ENCODE results near the gene PPP1R26.

The PPP1R26 gene

DNA sequence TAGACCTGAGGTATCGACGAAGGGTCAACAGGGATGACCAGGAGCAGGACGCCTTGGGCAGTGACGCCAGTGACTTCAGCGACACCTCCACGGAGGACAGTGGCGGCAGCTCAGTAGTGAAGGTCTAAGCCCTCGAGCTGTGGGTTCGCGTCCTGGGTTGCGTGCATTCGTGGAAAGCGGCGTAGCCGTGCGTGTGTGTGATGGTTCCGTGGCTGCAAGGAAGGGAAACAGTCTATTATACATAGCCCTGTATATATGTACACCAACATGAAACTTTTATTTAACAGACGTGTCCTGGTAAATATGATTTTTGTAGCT lies 8.4 kb downstream of the PPP1R26 start:
- DNase-seq (ENCODE audit: low read depth) = no peak

DNA sequence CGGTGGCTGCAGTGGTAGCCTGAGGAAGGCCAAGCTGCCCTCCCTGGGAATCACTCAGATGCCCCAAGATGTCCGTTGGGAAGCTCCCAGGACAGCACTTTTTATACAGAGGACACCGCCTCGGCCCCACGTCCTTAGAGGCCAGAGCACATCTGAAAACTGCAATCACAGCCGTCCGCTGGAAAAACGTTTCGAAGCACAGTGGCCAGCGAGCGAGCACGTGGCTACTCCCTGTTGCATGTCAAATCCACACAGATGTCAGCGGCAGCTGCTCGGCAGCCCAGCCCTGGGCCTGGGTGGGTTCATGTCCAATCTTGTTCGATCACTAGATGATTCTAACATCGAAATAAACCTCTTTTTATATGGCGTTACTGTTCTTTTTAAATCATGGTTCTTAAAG lies 8.9 kb downstream of the PPP1R26 start:
- DNase-seq (ENCODE audit: low read depth) = no peak

DNA sequence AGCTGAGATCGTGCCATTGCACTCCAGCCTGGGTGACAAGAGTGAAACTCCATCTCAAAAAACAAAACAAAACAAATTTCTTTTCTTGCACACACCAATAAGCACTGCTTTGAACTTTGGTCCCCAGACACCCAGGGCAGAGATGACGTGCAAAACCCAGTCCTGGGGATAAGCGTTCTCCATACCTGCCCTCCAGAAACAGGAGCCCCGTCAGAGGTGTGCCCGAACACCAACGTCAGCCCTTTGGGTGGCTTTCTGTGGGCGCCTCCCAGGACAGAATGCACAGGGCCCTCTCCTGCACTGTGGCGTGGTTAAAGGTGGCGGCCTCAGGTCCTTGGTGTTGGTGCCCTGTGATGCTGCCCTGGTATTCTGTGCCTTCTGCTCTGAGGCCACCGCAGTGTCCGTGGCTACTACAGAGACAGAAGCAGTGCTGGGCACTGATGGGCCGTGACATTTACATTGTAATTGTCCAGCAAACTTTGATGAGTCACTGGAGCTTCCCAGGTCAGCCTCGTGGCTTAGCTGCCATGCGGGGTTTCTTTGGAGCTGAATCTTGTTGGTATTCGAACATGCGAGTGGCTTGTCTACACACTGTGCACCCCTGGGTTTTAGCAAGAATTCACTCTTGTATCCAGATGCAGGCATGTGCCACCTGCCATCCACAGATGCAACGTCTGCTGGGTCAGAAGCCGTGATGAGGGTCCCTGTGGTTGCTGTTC lies 9.8 kb downstream of the PPP1R26 start:
- DNase-seq (ENCODE audit: low read depth) = peak; percentile 10

DNA sequence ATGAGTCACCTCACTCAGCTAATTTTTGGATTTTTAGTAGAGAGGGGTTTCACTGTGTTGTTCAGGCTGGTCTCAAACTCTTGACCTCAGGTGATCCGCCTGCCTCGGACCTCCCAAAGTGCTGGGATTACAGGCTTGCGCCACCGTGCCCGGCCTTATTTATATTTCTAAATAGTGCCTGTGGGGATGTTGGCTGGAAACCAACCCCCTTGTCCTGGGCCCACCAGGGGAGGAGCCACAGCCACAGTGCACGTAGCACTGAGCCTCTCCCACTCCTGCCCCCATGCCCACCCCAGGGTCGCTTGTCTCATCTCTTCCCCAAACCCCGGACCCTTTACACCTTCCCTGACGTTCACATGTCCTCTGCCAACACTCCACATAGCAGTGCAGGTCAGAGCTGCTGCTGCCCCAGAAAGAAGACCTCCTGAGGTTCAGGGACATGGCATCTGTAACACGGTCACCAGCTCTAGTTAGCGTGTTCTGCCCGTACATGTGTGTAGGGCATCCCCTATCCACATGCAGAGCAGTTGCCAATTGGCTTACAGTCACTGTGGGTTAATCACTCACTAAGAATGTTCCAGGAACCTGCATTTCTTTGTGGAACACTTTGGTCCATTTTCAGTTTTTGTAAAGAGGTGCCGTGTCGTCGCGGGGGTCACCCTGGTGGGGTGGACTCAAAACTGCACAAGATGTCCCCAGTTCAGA lies 10.7 kb downstream of the PPP1R26 start:
- no peak for DNase-seq (ENCODE audit: low read depth)

DNA sequence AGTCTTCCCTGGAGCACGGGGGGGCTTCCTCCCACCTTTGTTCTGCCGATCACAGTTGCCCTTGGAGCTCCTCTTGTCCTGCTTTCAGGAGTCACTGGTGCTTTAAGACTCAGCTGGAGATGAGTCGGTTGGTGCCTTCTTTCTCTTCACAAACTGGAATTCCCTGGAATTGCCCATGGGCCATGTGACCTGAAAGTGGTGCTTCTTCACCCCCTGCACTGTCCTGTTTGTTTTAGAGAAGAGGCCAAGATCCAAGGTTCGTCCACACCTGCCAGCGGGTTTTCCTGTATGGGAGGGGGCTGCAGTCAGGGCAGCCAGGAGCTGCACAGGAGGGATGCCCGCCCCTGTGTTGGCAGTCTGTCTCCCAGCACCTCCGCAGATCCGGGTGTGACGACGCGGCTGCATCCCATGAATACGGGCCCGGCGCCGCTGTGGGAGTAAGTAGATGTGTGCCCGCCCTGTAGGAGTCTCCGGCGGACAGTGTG lies 11.4 kb downstream of the PPP1R26 start:
- no peak for DNase-seq (ENCODE audit: low read depth)

DNA sequence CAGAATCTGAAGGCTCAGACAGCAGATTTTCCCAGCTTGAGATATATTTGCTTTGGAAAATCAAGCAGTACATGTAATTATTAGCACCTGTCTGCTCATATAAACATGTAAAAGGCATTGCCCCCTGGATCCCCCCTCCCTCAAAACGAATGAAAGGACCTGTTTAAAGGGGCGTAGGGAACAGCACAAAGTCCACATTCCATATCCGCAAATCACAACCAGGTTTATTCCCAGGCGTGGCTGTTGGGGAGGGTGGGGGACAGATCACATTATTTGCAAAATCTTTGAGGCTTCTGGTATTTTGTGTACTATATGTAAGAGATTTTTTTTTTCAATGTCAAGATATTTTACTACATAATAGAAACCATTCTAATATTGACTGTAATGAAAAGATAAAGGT lies 12.2 kb downstream of the PPP1R26 start:
- DNase-seq (ENCODE audit: low read depth) = no peak

DNA sequence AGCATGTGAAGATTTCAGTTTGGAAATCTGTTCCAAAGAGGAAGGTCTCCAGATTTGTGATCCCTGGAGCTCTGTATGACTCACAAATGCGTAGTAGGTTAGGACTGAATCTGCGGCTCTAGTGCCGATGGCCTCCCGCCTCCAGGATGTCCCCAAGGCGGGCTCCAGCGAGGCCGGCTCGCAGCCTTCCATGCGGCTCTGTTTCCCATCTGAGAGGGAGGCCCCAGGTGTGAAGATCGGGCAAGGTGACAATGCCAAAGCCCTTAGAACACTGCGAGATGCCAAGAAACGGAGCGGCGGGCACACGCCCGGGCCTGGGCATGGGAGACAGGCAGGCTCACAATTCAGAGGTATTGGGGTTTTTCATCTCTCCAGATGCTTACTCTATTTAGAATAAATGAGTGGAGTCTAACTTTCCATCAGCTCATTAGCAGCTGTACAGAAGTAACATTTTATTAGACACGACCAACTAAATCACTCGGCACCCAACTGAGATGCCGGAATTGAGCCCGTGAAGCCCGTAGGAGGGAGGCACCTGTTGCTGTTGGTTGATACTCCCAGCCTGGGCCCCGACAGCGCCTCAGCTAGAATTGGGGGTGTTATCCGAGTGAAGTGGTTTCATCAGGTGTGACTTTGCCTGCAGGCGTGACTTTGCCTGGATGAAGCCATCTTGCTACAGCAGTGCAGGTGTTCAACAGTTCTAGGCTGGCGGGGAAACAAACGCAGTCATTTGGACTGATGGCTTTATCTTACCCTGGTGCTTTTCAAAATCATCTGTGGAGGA lies 13.5 kb downstream of the PPP1R26 start:
- no peak for DNase-seq (ENCODE audit: low read depth)

DNA sequence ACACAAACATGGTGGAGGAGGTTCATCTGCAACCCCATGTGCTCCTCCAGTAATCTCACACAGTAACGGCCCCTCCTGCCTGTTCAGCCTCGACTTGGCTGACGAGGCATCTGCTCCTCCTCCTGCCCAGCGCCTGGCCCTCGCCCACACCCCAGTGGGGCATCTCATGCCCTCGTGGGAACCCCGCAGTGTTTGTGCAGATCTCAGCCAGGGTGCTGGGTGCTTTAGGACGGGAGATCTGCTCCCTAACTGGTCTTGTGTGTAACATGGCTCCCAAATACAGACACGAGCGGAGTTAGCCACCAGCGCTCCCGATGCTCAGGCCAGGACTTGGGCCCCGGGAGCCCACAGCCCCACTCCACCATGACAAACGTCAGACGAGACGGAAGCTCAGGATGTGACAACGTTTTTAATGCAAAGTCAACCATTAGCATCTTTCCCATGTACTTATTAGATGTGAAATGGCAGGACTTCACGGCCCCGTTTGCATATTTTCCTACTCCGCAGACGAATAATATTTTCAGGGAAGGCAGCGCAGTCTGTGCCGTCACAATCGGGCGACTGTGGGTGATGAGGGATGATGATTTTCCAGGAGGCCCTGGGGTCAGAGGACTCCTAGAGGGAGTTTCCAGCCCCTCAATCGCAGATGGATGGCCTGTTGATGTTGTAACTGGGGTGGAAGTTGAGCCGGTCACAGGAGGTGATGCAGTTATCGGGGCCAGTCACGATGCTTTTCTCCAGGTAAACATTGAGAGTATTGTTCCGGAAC lies 15.4 kb downstream of the PPP1R26 start:
- DNase-seq (ENCODE audit: low read depth) = no peak

DNA sequence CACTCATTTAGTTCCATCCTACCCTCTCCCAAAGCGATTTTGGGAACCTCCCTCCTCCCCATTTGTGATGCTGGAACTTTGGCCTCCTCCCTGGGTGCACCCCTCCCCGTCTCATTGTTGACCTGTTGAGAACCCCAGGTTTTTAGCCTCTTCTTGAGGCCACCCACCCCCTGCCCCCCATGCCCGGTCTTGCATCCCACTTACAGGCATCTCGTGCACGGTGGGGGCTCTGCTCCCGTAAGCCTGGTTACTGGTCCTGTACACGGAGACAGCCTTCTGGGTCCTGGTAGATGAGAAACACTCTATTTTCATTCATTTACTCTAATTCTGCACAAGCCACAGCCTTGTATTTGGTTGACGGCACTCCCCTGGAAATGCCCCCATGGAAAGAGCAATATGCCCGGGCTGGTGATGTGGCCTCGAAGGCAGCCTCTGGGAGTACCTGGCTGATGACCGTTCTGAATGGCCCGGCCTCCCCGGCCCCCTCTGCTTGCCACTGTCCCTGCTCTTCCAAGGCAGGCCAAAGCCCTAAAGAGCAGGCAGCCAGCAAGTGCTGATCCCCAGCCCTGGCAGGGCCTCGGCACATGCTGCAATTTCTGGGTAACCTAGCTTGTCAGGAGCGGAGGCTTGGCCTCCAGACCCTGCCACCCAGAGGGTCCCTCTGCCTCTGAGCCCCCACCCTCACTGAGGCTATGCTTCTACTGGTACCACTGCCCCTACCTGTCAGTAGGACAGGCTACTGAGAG lies 19.0 kb downstream of the PPP1R26 start:
- DNase-seq (ENCODE audit: low read depth) = no peak

DNA sequence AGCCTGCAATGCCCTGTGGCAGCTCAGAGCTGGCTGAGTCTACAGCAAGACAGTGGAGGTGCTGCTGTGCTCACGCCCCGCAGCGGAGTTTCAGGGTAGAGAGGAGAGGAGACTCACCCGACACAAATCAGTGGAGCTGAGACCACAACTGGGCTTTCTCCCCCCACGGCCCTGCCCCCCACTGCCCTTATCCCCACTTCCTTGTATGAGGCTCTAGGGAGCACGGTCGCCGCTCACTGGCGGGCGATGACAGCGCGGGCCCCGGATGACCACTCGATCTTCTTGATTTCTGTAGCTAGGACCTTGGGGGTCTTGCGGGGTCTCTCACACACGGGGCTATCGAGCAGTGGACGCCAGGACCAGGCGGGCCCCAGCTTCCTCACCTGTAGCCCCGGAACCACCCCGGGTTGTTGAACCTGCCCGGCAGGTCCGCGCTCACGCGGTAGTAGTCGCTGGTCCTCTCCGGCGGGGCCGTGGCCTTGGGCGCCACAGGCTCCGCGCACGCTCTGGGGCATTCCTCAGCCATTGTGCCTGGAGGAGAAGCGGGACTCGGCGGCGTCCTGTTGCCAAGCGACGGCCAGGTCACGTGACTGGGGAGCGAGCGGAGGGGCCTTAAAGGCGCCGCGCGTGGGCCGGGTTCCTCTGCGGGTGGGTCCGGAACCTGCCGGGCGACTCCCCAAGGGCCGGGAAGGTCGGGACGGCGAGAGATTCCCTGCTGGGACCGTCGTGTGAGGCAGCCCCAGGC lies 19.9 kb downstream of the PPP1R26 start:
- peak; percentile 92 for DNase-seq (ENCODE audit: low read depth)

DNA sequence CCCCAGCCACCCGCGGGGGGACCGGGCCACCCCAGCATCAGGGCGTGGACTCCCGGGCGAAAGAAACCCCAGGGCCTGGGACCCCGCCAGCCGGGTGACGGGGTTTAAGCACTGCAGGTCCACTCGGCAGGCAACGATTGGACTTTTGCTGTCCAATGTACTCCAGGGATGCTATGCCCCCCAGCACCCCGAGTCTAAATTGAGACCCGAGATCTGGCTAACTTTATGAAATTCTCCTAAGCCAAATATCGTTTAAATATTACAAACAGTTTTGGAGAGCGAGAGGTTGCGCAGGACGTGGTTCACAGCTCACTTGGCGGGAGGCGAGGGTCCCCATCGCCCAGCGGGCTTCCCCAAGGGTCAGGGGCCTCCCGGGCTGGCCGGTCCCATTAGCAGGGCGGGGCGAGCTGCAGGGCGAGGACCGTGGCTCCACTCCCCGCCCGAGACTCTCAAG lies 20.5 kb downstream of the PPP1R26 start:
- DNase-seq (ENCODE audit: low read depth) = no peak

DNA sequence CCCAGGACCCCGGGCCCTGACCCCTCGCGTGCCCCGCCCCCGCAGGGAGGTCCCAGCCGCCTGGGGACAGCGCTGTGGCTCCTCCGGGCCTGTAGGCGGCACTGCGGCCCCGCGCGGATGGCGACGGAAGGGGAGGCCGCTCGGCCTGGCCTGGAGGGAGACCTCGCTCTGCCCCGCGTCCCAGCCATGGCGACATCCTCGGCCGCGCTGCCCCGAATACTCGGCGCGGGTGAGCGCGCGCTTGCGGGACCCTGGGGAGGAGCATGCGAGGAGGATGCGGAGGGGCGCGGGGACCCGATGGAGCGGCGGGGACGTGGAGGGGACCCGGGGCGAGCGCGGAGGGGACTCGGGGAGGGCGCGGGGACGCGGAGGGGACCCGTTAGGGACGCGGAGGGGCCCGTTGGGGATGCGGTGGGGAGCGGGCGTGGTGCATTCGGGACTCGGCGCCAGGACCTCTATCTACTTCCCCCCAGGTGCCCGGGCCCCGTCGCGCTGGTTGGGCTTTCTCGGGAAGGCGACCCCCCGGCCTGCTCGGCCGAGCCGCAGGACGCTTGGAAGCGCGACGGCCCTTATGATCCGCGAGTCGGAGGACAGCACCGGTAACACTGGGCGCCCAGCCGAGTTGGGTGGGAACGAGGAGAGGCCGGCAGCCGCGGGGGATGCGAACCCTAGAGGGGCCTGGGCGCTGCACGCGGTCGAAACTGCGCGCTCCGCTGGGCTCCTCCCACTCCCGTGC lies 21.1 kb downstream of the PPP1R26 start, which contains the start of gene MRPS2:
Gene MRPS2 (plus strand): TSS at position 158 of the 736 bp plus-strand sequence. CDS start 29 bp downstream, at position 187.
- DNase-seq (ENCODE audit: low read depth) = peak; percentile 85

DNA sequence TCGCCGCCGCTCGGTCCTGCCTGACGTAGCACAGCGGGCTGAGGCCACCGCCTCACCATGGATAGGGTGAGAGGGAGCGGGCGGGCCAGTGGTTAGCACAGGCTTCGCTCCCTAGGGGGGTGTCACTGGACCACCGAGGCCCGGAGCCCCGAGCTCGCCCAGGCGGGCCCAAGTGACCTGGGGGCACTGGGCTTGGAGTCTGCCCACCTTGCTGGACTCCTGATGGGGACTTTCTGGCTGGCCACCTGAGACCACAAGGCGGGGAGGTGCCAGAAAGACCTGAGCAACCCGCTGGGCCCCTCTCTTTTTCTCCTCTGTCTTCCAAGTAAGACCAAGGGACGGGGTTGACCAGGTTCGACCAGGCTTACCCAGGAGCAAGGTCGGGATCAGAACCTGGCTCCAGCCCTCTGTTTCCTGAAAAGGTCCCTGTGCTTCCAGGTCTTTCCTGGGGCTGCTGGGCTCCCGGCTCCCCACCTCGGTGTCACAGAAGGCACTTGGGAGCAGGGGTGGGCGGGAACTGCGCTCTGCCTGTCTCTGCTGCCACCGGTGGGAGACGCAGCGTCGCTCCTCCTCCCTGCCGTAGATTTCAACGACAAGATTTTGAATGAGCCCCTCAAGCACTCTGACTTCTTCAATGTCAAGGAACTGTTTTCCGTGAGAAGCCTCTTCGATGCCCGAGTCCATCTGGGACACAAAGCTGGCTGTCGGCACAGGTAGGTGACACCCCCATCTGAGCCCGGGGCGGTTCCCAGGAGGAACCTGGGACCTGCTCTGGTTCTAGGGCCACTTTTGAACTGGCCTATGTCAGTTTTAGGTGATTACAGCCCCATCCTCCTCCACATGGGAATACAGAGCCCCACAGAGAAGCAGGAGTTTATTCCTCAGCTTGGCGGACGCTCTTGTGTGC lies 21.9 kb downstream of the PPP1R26 start:
- DNase-seq (ENCODE audit: low read depth) = no peak

DNA sequence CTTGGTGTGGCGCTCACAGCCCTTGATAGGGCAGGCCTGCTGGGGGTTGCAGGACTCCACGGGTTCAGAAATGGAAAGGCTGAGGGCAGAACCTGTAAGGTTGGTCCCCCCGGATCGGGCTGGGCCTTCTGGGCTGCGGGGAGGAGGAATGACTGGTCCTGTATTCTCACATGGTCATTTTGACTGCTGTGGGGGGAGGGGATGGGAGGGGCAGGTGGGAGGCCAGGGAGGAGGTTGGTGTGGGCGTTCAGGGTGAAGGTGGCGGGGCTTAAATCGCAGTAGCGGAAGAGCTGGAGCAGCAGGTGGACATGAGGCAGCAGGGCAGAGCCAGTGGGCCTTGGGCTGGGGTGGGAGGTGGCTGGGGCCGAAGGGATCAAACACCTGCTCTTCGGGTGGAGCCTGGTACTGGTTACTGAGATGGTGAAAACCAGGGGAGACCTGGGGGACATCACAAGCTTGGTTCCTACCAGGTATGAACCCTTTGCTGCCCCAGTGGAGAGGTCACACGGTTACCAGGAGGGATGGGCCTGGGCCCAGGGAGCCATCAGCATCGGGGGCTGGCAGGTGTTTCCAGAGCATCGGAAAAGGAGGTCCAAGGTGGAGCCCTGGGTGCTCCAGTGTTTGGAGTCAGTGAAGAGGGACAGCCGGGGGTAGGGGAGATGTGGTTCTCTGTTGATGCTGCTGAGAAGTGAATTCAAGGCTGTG lies 22.7 kb downstream of the PPP1R26 start:
- no peak for DNase-seq (ENCODE audit: low read depth)

DNA sequence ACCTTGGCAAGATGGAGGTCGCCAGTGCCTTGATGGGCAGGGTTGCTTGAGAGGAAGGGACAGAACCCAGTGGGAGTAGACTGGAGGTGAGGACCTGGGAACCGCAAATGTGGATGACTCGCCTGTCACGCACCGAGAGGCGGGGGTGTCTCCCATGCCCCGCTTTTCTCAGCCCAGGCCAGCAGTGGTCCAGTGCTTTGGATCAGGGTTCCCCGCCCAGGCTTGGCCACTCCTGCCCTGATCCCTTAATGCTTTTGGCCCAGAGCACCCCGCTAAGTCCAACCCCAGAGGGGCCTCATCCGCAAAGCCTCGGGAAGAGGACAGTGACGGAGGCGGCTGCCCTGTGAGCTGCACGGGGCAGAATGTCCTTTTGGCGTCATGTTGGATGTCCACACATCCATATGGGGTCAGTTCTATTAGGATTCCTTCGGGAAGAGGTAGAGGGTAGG lies 23.3 kb downstream of the PPP1R26 start:
- DNase-seq (ENCODE audit: low read depth) = no peak

DNA sequence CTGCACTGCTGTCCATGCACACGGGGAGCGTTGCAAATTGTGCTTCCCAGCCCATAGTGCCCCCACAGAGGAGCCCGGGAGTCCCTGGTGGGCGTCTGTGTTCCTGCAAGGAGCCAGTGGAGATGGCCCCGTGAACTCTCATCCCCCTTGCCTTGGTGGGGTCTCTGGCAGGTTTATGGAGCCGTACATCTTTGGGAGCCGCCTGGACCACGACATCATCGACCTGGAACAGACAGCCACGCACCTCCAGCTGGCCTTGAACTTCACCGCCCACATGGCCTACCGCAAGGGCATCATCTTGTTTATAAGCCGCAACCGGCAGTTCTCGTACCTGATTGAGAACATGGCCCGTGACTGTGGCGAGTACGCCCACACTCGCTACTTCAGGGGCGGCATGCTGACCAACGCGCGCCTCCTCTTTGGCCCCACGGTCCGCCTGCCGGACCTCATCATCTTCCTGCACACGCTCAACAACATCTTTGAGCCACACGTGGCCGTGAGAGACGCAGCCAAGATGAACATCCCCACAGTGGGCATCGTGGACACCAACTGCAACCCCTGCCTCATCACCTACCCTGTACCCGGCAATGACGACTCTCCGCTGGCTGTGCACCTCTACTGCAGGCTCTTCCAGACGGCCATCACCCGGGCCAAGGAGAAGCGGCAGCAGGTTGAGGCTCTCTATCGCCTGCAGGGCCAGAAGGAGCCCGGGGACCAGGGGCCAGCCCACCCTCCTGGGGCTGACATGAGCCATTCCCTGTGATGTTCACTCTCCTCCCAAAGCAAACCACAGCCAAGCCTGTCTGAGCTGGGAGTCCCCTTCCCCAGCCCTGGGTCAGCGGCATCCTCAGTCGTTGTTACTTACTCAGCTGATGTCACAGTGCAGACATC lies 24.0 kb downstream of the PPP1R26 start:
- no peak for DNase-seq (ENCODE audit: low read depth)
